Upper lobe of left lung (tissue), 4 donors: ENCODE measurements around the gene TCL1A.

Experiments used
- EP300 ChIP-seq, 4 donors: sonication (generic); formaldehyde crosslinking; IDR thresholded peaks; one replicate each; pipeline ENCODE4 v1.5.1; 2017; ENCODE audit warnings: antibody characterized with exemption in 4 of 4, control low read depth in 2 of 4
- POLR2A ChIP-seq, 4 donors: fragments of 450-650 bp; IDR thresholded peaks; one replicate each; pipeline ENCODE4 v1.5.1; 2016 to 2017; ENCODE audit warnings: antibody characterized with exemption in 4 of 4, mild to moderate bottlenecking in 2 of 4
- TF ChIP-seq, protein P1 (sequence below), 6 experiments: fragments of 450-650 bp in 4 of 6; fragments of 200-600 bp in 2 of 6; sonication (generic) in 2 of 6; IDR thresholded peaks; one replicate each; pipeline ENCODE4 v1.5.1; 2016 to 2019; ENCODE audit warnings: antibody characterized with exemption in 6 of 6

DNA sequence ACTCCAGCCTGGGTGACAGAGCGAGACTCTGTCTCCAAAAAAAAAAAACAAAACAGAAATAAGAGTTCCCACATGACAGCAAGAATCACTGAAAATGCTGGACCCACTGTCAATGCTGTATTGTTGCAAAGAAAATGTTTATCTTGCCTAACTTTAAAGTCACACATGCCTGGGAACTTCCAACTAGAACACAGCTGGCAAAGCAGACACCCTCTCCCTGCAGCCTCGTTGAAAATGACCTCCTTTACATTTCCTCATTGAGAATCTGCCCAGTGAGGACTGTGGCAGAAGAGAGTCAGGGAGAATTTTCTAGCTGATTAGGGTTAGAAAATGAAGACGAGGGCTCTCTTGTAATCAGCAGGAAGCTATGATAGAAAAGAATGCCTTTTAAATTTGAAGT lies 42.8 kb upstream of the TCL1A start:
- TF ChIP-seq, protein P1, sequence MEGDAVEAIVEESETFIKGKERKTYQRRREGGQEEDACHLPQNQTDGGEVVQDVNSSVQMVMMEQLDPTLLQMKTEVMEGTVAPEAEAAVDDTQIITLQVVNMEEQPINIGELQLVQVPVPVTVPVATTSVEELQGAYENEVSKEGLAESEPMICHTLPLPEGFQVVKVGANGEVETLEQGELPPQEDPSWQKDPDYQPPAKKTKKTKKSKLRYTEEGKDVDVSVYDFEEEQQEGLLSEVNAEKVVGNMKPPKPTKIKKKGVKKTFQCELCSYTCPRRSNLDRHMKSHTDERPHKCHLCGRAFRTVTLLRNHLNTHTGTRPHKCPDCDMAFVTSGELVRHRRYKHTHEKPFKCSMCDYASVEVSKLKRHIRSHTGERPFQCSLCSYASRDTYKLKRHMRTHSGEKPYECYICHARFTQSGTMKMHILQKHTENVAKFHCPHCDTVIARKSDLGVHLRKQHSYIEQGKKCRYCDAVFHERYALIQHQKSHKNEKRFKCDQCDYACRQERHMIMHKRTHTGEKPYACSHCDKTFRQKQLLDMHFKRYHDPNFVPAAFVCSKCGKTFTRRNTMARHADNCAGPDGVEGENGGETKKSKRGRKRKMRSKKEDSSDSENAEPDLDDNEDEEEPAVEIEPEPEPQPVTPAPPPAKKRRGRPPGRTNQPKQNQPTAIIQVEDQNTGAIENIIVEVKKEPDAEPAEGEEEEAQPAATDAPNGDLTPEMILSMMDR (IDR thresholded peaks at IDR 0.05): no peak
- TF ChIP-seq POLR2A (IDR thresholded peaks at IDR 0.05) (no peak), EP300 (IDR thresholded peaks at IDR 0.05) (no peak)
